Measurements from ENCODE around the gene PPP1R13L. TPM values are rescaled to one million over a fixed set of nuclear protein-coding genes. Genes with fewer than 3 reads are reported as not detected.

PPP1R13L gene
- total RNA-seq, 1 experiment from 2014 or later, result 36.4 TPM

DNA sequence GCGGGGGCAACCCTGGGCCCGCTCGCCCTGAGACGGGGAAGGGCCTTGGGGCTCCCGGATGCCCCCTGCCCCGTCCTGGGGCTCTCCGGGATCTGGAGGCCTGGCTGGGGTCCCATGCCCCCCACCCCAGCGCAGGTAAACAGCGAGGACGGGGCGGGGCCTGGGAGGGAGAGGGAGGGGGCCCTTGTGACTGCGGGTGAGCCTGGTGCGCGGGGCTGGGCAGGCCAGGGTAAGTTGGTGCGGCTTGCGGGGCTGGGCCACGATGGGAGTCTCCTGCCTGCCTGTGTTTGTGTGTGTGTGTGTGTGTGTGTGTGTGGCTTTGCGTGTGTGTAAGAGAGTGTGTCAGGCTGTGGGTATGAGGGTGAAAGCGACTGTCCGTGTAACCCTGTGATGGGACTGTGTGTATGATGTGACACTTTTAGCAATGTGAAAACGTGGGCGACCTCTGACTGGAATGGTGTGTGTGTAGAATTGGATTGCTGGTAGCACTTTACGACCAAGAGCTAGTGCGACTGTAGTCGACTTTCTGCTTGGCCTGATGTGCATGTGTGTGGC lies 63.9 kb downstream of the PPP1R13L start:
- CTCF ChIA-PET, result interaction anchor here (0.6 kb wide), 1 partner anchor 23 kb away, joined by 3 read pairs; no protein-coding TSS in a partner anchor
- no TSS peak for BruUV-seq (replicated peaks)
- H4K20me1 ChIP-seq (ENCODE audit: low read length), result no peaks in the 10 kb centered on the region
- no peak for DNase-seq
- H3K9me2 ChIP-seq (replicated peaks; ENCODE audit: low read length), result no peaks in the 10 kb centered on the region
- POLR2A ChIA-PET (ENCODE audit: unreplicated experiment), result no interaction called here
- H3K4me3 ChIP-seq (ENCODE audit: low read length), result peak overlapping the region; percentile 75
- intact Hi-C loops (cut with micrococcal nuclease), result no loop called here
- peak overlapping the region; percentile 44; the same call in 1 of the 2 replicates for H3K9ac ChIP-seq (ENCODE audit: low read length)
- ATAC-seq, result peak; percentile 48
- H3K4me1 ChIP-seq (ENCODE audit: insufficient read depth, low read length), result peaks cover 10% of the 10 kb centered on the region; the same call in 1 of the 2 replicates
- no peak overlapping the region for H3K27ac ChIP-seq (ENCODE audit: low read length)
- TF ChIP-seq EZH2 (IDR thresholded peaks at IDR 0.05; ENCODE audit: low read length, unreplicated experiment) (no peak), EZH2phosphoT487 (IDR thresholded peaks at IDR 0.05; ENCODE audit: borderline replicate concordance, low read length) (no peak), CTCF (conservative IDR thresholded peaks at IDR 0.05; ENCODE audit: low read depth, low read length) (no peak)
- no peaks in the 10 kb centered on the region for H3K36me3 ChIP-seq (ENCODE audit: low read depth, low read length)
- no peaks in the 10 kb centered on the region for H3K27me3 ChIP-seq (ENCODE audit: low read length)
- H3K9me3 ChIP-seq (ENCODE audit: low read length), result no peaks in the 10 kb centered on the region
- peaks cover 12% of the 10 kb centered on the region; the same call in 1 of the 2 replicates for H3K79me2 ChIP-seq (ENCODE audit: low read length)
- H2AFZ ChIP-seq (ENCODE audit: low read length), result peak overlapping the region; percentile 72; the same call in 1 of the 2 replicates
- H3F3A ChIP-seq (ENCODE audit: low read length, unreplicated experiment), result no peaks in the 10 kb centered on the region
- peak overlapping the region; percentile 86 for H3K4me2 ChIP-seq (ENCODE audit: low read length)

DNA sequence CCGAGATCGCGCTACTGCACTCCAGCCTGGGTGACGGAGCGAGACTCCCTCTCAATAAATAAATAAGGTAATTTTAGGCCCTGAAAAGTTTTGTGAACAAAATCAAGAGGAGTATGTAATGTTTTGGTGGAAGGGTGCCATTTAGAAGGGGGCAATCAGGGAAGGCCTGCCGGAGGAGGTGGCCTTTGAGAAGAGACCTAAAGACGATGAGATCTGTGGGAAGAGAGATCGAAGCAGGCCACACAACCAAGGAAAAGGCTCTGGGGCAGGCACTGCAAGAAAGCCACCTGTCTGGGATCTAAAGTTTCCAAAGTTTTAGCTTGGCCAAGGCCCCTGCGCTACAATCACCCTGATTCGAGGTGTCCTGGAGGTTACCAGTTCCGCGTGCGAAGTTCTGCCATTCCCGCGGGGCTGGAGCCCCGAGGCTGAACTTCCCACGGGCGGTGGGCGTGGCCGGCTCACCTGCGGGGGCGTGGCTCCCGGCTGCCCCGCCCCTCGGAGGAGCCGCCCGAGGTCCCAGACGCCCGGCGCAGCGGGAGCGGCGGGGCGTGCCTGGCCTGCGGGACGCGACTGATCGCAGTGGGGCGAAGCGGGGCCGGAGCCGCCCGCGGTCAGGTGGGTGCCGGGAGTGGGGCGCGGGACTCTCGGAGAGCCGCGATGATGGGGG lies 64.5 kb downstream of the PPP1R13L start, which contains the start of gene KLC3:
Gene KLC3 (plus strand): TSS at position 519 of the 667 bp plus-strand sequence. CDS start 4,792 bp downstream, outside the sequence.
- POLR2A ChIA-PET (ENCODE audit: unreplicated experiment), result no interaction called here
- DNase-seq (peak; percentile 70), ATAC-seq (peak; percentile 57)
- intact Hi-C loops (cut with micrococcal nuclease), result no loop called here
- peak within 1 kb of the TSS; percentile 44; the same call in 1 of the 2 replicates for H3K9ac ChIP-seq (ENCODE audit: low read length)
- CTCF ChIA-PET, result interaction anchor here (0.6 kb wide), 1 partner anchor 23 kb away, joined by 3 read pairs; no protein-coding TSS in a partner anchor
- H3K4me1 ChIP-seq (ENCODE audit: insufficient read depth, low read length), result peaks cover 10% of the 10 kb centered on the region; the same call in 1 of the 2 replicates
- H2AFZ ChIP-seq (ENCODE audit: low read length), result peak within 1 kb of the TSS; percentile 72
- no peaks in the 10 kb centered on the region for H4K20me1 ChIP-seq (ENCODE audit: low read length)
- H3K27me3 ChIP-seq (ENCODE audit: low read length), result no peaks in the 10 kb centered on the region
- H3K9me3 ChIP-seq (ENCODE audit: low read length), result no peaks in the 10 kb centered on the region
- TF ChIP-seq EZH2phosphoT487 (IDR thresholded peaks at IDR 0.05; ENCODE audit: borderline replicate concordance, low read length), result no peak
- no peaks in the 10 kb centered on the region for H3K36me3 ChIP-seq (ENCODE audit: low read depth, low read length)
- H3K4me2 ChIP-seq (ENCODE audit: low read length), result peak within 1 kb of the TSS; percentile 86
- peaks cover 12% of the 10 kb centered on the region; the same call in 1 of the 2 replicates for H3K79me2 ChIP-seq (ENCODE audit: low read length)
- H3K9me2 ChIP-seq (replicated peaks; ENCODE audit: low read length), result no peaks in the 10 kb centered on the region
- BruUV-seq (replicated peaks), result no TSS peak
- H3K27ac ChIP-seq (ENCODE audit: low read length), result no peak within 1 kb of the TSS
- no peaks in the 10 kb centered on the region for H3F3A ChIP-seq (ENCODE audit: low read length, unreplicated experiment)
- H3K4me3 ChIP-seq (ENCODE audit: low read length), result peak within 1 kb of the TSS; percentile 75

DNA sequence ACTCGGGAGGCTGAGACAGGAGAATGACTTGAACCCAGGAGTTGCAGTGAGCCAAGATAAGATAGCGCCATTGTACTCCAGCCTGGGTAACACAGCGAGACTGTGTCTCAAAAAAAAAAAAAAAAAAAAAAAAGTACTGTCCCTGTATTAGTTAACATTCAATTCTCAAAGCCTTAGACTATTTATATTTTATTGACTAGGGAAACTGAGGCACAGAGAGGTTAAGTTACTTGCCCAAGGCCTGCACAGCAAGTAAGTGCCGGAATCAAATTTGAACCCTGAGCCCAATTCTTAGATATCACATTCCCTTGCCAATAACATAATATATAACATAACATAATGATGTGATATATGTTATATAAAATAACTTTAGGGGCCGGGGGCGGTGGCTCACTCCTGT lies 65.2 kb downstream of the PPP1R13L start:
- intact Hi-C loops (cut with micrococcal nuclease), result loop anchor here (10.0 kb wide), 1 partner anchor 245 kb away; the partner anchor contains the start of gene PPP1R37
- ChIA-PET POLR2A (ENCODE audit: unreplicated experiment) (no interaction called here), CTCF (no interaction called here)
- no peak overlapping the region for H2AFZ ChIP-seq (ENCODE audit: low read length)
- H3K27ac ChIP-seq (ENCODE audit: low read length), result no peak overlapping the region
- H3K9me2 ChIP-seq (replicated peaks; ENCODE audit: low read length), result no peaks in the 10 kb centered on the region
- H3F3A ChIP-seq (ENCODE audit: low read length, unreplicated experiment), result no peaks in the 10 kb centered on the region
- H4K20me1 ChIP-seq (ENCODE audit: low read length), result no peaks in the 10 kb centered on the region
- ATAC-seq (no peak), DNase-seq (no peak)
- TF ChIP-seq CTCF (conservative IDR thresholded peaks at IDR 0.05; ENCODE audit: low read depth, low read length), result no peak
- TF ChIP-seq EZH2 (IDR thresholded peaks at IDR 0.05; ENCODE audit: low read length, unreplicated experiment), result no peak
- TF ChIP-seq EZH2phosphoT487 (IDR thresholded peaks at IDR 0.05; ENCODE audit: borderline replicate concordance, low read length), result no peak
- H3K4me3 ChIP-seq (ENCODE audit: low read length), result no peak overlapping the region
- peaks cover 10% of the 10 kb centered on the region; the same call in 1 of the 2 replicates for H3K4me1 ChIP-seq (ENCODE audit: insufficient read depth, low read length)
- H3K9me3 ChIP-seq (ENCODE audit: low read length), result no peaks in the 10 kb centered on the region
- no peaks in the 10 kb centered on the region for H3K36me3 ChIP-seq (ENCODE audit: low read depth, low read length)
- BruUV-seq (replicated peaks), result no TSS peak
- no peaks in the 10 kb centered on the region for H3K27me3 ChIP-seq (ENCODE audit: low read length)
- H3K79me2 ChIP-seq (ENCODE audit: low read length), result peaks cover 12% of the 10 kb centered on the region; the same call in 1 of the 2 replicates
- H3K4me2 ChIP-seq (ENCODE audit: low read length), result no peak overlapping the region
- no peak overlapping the region for H3K9ac ChIP-seq (ENCODE audit: low read length)
